Measurements from ENCODE around the gene NEMP2. TPM values are rescaled to one million over a fixed set of nuclear protein-coding genes. Genes with fewer than 3 reads are reported as not detected.
"Not testable (repeated sequence)": the region's sequence is repeated elsewhere in the genome, so short reads cannot be mapped to it uniquely, and the experiment has no call there.

The NEMP2 gene
- total and polyA plus RNA-seq, 4 donors, result 0.67 to 6.1 (median 2.8) TPM

GRCh38 chr2:190499273-190499672 lies 35.2 kb downstream of the NEMP2 start:
- TF ChIP-seq REST (IDR thresholded peaks at IDR 0.05), result no peak
- no peak for TF ChIP-seq HNF4G (IDR thresholded peaks at IDR 0.05)
- Histone ChIP-seq H3K36me3 (ENCODE audit: control insufficient read depth in 4 of 4, insufficient read depth in 3 of 4, low read depth in 1 of 4, low read length in 3 of 4) (no peaks in the 10 kb centered on the region), H3K4me3 (ENCODE audit: low read depth in 1 of 3, low read length in 3 of 3) (no peak overlapping the region), H3K27me3 (ENCODE audit: control insufficient read depth in 4 of 4, insufficient read depth in 4 of 4, low read length in 3 of 4) (no peaks in the 10 kb centered on the region), H3K9ac (ENCODE audit: low read depth in 1 of 2, low read length in 2 of 2) (no peak overlapping the region), H3K9me3 (ENCODE audit: control insufficient read depth in 4 of 4, low read length in 3 of 4) (no peaks in the 10 kb centered on the region), H3K27ac (ENCODE audit: low read depth in 1 of 2, low read length in 2 of 2) (no peak overlapping the region), H3K4me1 (ENCODE audit: control insufficient read depth in 4 of 4, insufficient read depth in 4 of 4, low read length in 3 of 4) (peaks cover 3 to 7% (median 4%) of the 10 kb centered on the region in 4 donors)
- DNase-seq (ENCODE audit: low spot score), result no peak
- 98% methylated on average over 1 of the region's 1 CpG for WGBS

DNA sequence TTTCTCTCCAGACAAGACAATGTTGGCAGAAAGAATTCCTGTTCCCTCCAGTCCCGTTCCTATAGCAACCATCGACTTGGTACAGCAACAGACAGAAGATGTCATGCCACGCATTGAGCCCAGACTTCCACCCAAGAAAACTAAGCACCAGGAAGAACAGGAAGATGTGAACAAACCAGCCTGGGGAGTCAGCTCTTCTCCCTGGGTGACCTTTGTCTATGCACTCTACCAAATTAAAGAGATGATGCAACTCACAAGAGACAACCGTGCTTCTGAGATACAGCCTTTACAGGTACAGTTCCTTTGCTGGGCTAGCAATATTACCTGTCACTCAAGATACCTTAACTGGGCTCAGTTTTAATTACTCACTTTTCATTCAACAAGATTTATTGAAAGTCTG lies 37.1 kb downstream of the NEMP2 start:
- Histone ChIP-seq H3K9me3 (ENCODE audit: control insufficient read depth in 4 of 4, low read length in 3 of 4) (no peaks in the 10 kb centered on the region), H3K36me3 (ENCODE audit: control insufficient read depth in 4 of 4, insufficient read depth in 3 of 4, low read depth in 1 of 4, low read length in 3 of 4) (peaks cover 0 to 2% (median 0%) of the 10 kb centered on the region in 4 donors), H3K4me3 (ENCODE audit: low read depth in 1 of 3, low read length in 3 of 3) (no peak overlapping the region), H3K27me3 (ENCODE audit: control insufficient read depth in 4 of 4, insufficient read depth in 4 of 4, low read length in 3 of 4) (no peaks in the 10 kb centered on the region), H3K4me1 (ENCODE audit: control insufficient read depth in 4 of 4, insufficient read depth in 4 of 4, low read length in 3 of 4) (peaks cover 3 to 7% (median 4%) of the 10 kb centered on the region in 4 donors), H3K27ac (ENCODE audit: low read depth in 1 of 2, low read length in 2 of 2) (no peak overlapping the region), H3K9ac (ENCODE audit: low read depth in 1 of 2, low read length in 2 of 2) (no peak overlapping the region)
- 72% methylated on average over 4 of the region's 4 CpGs for WGBS
- DNase-seq (ENCODE audit: low spot score), result no peak
- no peak for TF ChIP-seq MAX (IDR thresholded peaks at IDR 0.05)
- peak; percentile 14 to 50 for TF ChIP-seq RXRA (IDR thresholded peaks at IDR 0.05)
- TF ChIP-seq, protein P1, sequence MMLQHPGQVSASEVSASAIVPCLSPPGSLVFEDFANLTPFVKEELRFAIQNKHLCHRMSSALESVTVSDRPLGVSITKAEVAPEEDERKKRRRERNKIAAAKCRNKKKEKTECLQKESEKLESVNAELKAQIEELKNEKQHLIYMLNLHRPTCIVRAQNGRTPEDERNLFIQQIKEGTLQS (IDR thresholded peaks at IDR 0.05), result peak; percentile 56
- TF ChIP-seq SP1 (IDR thresholded peaks at IDR 0.05), result no peak
- no peak for TF ChIP-seq REST (IDR thresholded peaks at IDR 0.05)

GRCh38 chr2:190494600-190495227 lies 39.8 kb downstream of the NEMP2 start:
- not testable (repeated sequence) for H3K36me3 ChIP-seq (ENCODE audit: control insufficient read depth in 4 of 4, insufficient read depth in 3 of 4, low read depth in 1 of 4, low read length in 3 of 4)

More at GRCh38 chr2:190494600-190495227, 39.8 kb downstream of the NEMP2 start:
- 90% methylated on average over 3 of the region's 3 CpGs for WGBS
- not testable (repeated sequence) for DNase-seq (ENCODE audit: low spot score); H3K27ac ChIP-seq (ENCODE audit: low read depth in 1 of 2, low read length in 2 of 2); H3K9me3 ChIP-seq (ENCODE audit: control insufficient read depth in 4 of 4, low read length in 3 of 4); H3K4me1 ChIP-seq (ENCODE audit: control insufficient read depth in 4 of 4, insufficient read depth in 4 of 4, low read length in 3 of 4); H3K27me3 ChIP-seq (ENCODE audit: control insufficient read depth in 4 of 4, insufficient read depth in 4 of 4, low read length in 3 of 4); H3K9ac ChIP-seq (ENCODE audit: low read depth in 1 of 2, low read length in 2 of 2); H3K4me3 ChIP-seq (ENCODE audit: low read depth in 1 of 3, low read length in 3 of 3)
